Activated naive CD4-positive, alpha-beta T cell treated with anti-CD3 and anti-CD28 coated beads, Interleukin-2, amount 10 ng/mL, durations not matched to agents 7 days and 5 days (primary cell): ENCODE data around the gene LRRK1.

Experiments
- CTCF ChIA-PET: fragments of 350-600 bp; sonication (Branson Sonifier 250); formaldehyde crosslinking; loops from one replicate; lab custom pipeline; 2021; ENCODE audit warnings: antibody characterized with exemption; lab: Charles Lee
- DNase-seq: peaks from one replicate; pipeline ENCODE4 v3.0.0-alpha.2; 2020
- H3K27ac Mint-ChIP-seq: one replicate; pipeline ENCODE4 v1.8.0; 2021; ENCODE audit warnings: mild to moderate bottlenecking, moderate library complexity, mixed read lengths
- H3K27me3 Mint-ChIP-seq: one replicate; pipeline ENCODE4 v1.8.0; 2021; ENCODE audit warnings: mild to moderate bottlenecking, mixed read lengths
- H3K36me3 Mint-ChIP-seq: one replicate; pipeline ENCODE4 v1.8.0; 2021; ENCODE audit warnings: mixed read lengths
- H3K4me1 Mint-ChIP-seq: one replicate; pipeline ENCODE4 v1.8.0; 2021; ENCODE audit warnings: mixed read lengths
- H3K4me3 Mint-ChIP-seq: one replicate; pipeline ENCODE4 v1.8.0; 2021; ENCODE audit warnings: mild to moderate bottlenecking, moderate library complexity, mixed read lengths
- H3K9me3 Mint-ChIP-seq: one replicate; pipeline ENCODE4 v1.8.0; 2021; ENCODE audit warnings: mixed read lengths

The LRRK1 gene

DNA sequence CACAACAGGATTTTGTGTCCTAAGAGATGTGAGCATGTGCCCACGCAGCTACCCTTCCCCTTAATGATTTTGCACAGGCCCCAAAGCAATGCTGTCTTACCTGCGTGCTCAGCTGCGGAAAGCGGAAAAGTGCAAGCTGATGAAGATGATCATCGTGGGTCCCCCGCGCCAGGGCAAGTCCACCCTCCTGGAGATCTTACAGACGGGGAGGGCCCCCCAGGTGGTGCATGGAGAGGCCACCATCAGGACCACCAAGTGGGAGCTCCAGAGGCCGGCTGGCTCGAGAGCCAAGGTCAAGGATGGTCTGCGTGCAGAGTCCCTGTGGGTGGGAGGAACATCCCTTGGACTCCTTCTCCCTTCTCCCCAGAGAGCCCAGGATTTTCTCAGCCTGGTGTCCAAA, 103.1 kb downstream of the LRRK1 start:
- no peak overlapping the region for H3K27ac Mint-ChIP-seq

DNA sequence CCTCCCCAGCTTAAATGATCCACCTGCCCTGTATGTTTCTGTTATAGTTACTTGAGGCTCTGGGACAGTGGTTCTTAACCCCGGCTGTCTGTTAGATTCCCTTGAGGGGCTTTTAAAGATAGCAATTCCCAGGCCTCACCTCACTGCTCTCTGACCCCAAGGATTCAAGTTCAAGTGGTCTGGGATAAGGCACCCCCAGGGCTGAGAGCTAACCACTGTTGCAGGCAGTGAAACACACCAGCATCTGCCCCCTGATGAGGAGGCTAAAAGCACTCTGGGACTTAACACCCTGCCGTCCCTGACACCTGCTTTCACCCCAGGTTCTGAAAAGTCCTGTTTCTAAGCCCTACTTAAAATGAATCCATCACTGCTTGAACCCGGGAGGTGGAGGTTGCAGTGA, 103.7 kb downstream of the LRRK1 start:
- H3K36me3 Mint-ChIP-seq: no peaks in the 10 kb centered on the region
- H3K9me3 Mint-ChIP-seq: no peaks in the 10 kb centered on the region
- DNase-seq: no peak
- H3K4me1 Mint-ChIP-seq: no peaks in the 10 kb centered on the region
- H3K4me3 Mint-ChIP-seq: no peak overlapping the region
- peaks cover 14% of the 10 kb centered on the region for H3K27me3 Mint-ChIP-seq
- no peak overlapping the region for H3K27ac Mint-ChIP-seq
- CTCF ChIA-PET: interaction anchor here (1.6 to 6.2 kb wide), 4 partner anchors 9 to 248 kb away, joined by 3 to 51 read pairs (median 9); no protein-coding TSS in a partner anchor

More for the DNA sequence above, 103.1 kb downstream of the LRRK1 start:
- no peaks in the 10 kb centered on the region for H3K9me3 Mint-ChIP-seq
- H3K27me3 Mint-ChIP-seq: peaks cover 12% of the 10 kb centered on the region
- H3K4me3 Mint-ChIP-seq: no peak overlapping the region
- DNase-seq: no peak
- CTCF ChIA-PET: interaction anchor here (1.6 to 6.2 kb wide), 4 partner anchors 8 to 248 kb away, joined by 3 to 51 read pairs (median 9); no protein-coding TSS in a partner anchor
- no peaks in the 10 kb centered on the region for H3K36me3 Mint-ChIP-seq
- H3K4me1 Mint-ChIP-seq: no peaks in the 10 kb centered on the region

- no peak overlapping the region for H3K4me3 Mint-ChIP-seq
These were observed 104.4 kb downstream of the LRRK1 start for GRCh38 chr15:101023501-101024072.

GRCh38 chr15:101024073-101024695, 105.0 kb downstream of the LRRK1 start:
- Mint-ChIP-seq H3K4me1 (no peaks in the 10 kb centered on the region), H3K9me3 (no peaks in the 10 kb centered on the region), H3K4me3 (no peak overlapping the region), H3K36me3 (no peaks in the 10 kb centered on the region), H3K27me3 (peaks cover 16% of the 10 kb centered on the region), H3K27ac (no peak overlapping the region)
- no peak for DNase-seq
- CTCF ChIA-PET: interaction anchor here (1.1 to 6.2 kb wide), 5 partner anchors 10 to 246 kb away, joined by 3 to 51 read pairs (median 5); no protein-coding TSS in a partner anchor

More at GRCh38 chr15:101023501-101024072, 104.4 kb downstream of the LRRK1 start:
- Mint-ChIP-seq H3K4me1 (no peaks in the 10 kb centered on the region), H3K27ac (no peak overlapping the region), H3K9me3 (no peaks in the 10 kb centered on the region), H3K27me3 (peaks cover 11% of the 10 kb centered on the region), H3K36me3 (no peaks in the 10 kb centered on the region)
- no peak for DNase-seq
- CTCF ChIA-PET: interaction anchor here (1.1 to 6.2 kb wide), 5 partner anchors 9 to 247 kb away, joined by 3 to 51 read pairs (median 5); no protein-coding TSS in a partner anchor

GRCh38 chr15:101024706-101025500, 105.7 kb downstream of the LRRK1 start:
- Mint-ChIP-seq H3K36me3 (no peaks in the 10 kb centered on the region), H3K4me1 (no peaks in the 10 kb centered on the region), H3K27me3 (peaks cover 16% of the 10 kb centered on the region), H3K9me3 (no peaks in the 10 kb centered on the region), H3K4me3 (no peak overlapping the region), H3K27ac (no peak overlapping the region)
- DNase-seq: no peak
- CTCF ChIA-PET: interaction anchor here (2.6 kb wide), 1 partner anchor 233 kb away, joined by 13 read pairs; no protein-coding TSS in a partner anchor

GRCh38 chr15:101025501-101025885, 106.3 kb downstream of the LRRK1 start:
- no peaks in the 10 kb centered on the region for H3K4me1 Mint-ChIP-seq
- DNase-seq: no peak
- peaks cover 20% of the 10 kb centered on the region for H3K27me3 Mint-ChIP-seq
- no peaks in the 10 kb centered on the region for H3K36me3 Mint-ChIP-seq
- H3K27ac Mint-ChIP-seq: no peak overlapping the region
- no peak overlapping the region for H3K4me3 Mint-ChIP-seq
- CTCF ChIA-PET: no interaction called here
- no peaks in the 10 kb centered on the region for H3K9me3 Mint-ChIP-seq

DNA sequence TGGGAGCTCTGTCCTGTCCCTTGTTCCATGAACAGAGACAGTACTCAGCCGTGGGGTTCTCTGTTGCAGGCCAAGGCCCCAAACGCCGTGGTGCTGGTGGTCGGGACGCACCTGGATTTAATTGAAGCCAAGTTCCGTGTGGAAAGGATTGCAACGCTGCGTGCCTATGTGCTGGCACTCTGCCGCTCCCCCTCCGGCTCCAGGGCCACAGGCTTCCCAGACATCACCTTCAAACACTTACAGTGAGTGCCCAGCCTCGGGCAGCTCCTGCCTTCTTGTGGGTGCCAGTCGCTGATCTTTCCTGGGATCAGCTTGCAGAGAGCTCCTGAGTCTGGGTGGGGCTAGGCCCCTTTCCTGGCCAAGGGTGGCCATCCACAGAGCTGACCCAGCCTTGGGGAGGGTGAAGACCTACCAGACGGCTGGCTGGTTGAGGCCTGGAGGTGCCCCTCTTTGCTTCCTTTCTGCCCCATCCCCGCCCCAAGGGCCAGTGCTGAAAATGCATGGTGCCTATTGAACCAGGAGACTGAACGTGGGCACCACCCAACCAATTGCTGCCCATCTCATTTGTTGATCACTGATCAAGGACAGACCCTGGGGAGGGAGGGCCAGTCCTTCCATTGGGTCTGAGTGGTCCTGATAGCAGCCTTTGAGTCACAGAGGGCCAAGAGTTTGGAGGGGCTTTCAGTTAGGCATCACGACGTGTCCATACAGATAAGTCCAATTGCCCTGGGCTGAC, 106.9 kb downstream of the LRRK1 start:
- H3K9me3 Mint-ChIP-seq: no peaks in the 10 kb centered on the region
- H3K4me3 Mint-ChIP-seq: no peak overlapping the region
- peaks cover 20% of the 10 kb centered on the region for H3K27me3 Mint-ChIP-seq
- no peaks in the 10 kb centered on the region for H3K36me3 Mint-ChIP-seq
- CTCF ChIA-PET: no interaction called here
- DNase-seq: no peak
- no peak overlapping the region for H3K27ac Mint-ChIP-seq
- no peaks in the 10 kb centered on the region for H3K4me1 Mint-ChIP-seq

DNA sequence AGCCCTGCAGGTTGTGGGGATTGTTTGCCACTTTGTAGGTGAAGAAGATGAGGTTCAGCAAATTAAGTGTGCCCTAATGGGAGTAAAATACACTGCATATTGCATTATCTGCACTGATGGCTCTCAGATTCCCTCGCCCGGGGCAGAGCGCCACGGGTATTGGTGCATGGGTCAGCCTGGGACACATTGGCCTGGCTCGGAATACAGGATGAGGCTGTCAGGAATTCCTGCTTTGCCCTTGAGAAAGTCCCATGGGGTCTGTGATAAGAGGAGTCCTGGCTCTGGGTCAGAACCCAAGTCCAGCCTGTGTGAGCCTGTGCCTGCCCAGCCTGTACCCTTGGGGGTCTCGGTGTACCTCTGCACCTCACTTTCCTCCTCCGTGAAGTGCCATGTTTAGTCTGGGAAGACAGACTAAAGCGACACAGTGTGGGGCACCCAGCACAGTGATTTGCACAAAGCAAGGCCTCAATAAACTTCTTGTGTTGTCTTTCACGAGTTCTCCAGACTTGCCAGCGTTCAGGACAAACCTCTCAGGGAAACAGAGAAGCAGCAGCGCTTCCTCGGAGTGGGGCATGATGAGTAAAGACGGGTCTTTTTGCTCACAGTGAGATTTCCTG, 107.6 kb downstream of the LRRK1 start:
- CTCF ChIA-PET: no interaction called here
- H3K36me3 Mint-ChIP-seq: no peaks in the 10 kb centered on the region
- no peaks in the 10 kb centered on the region for H3K9me3 Mint-ChIP-seq
- no peak overlapping the region for H3K4me3 Mint-ChIP-seq
- H3K4me1 Mint-ChIP-seq: no peaks in the 10 kb centered on the region
- peaks cover 20% of the 10 kb centered on the region for H3K27me3 Mint-ChIP-seq
- no peak for DNase-seq
- no peak overlapping the region for H3K27ac Mint-ChIP-seq

DNA sequence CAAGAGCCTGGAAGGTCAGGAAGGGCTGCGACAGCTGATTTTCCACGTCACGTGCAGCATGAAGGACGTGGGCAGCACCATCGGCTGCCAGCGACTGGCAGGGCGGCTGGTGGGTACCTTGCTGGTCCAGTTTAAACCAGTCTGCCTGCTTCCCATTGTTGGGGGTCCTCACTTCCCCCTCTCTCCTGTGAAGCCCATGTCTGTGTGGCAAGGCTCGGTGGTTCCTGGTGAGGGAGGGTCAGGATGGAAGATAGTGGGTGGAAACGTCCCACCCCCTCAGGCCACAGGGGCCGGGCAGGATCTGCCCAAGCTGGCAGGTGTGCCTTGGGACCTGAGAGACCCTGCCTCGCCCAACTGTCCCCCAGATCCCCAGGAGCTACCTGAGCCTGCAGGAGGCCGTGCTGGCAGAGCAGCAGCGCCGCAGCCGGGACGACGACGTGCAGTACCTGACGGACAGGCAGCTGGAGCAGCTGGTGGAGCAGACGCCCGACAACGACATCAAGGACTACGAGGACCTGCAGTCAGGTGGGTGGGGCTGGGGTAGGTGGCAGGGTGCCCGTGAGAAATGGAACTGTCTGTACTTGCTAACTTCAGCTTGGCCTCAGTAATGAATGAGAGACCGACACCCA, 108.2 kb downstream of the LRRK1 start:
- no peaks in the 10 kb centered on the region for H3K36me3 Mint-ChIP-seq
- CTCF ChIA-PET: no interaction called here
- no peak overlapping the region for H3K4me3 Mint-ChIP-seq
- no peaks in the 10 kb centered on the region for H3K4me1 Mint-ChIP-seq
- H3K9me3 Mint-ChIP-seq: no peaks in the 10 kb centered on the region
- peaks cover 20% of the 10 kb centered on the region for H3K27me3 Mint-ChIP-seq
- DNase-seq: no peak
- no peak overlapping the region for H3K27ac Mint-ChIP-seq

DNA sequence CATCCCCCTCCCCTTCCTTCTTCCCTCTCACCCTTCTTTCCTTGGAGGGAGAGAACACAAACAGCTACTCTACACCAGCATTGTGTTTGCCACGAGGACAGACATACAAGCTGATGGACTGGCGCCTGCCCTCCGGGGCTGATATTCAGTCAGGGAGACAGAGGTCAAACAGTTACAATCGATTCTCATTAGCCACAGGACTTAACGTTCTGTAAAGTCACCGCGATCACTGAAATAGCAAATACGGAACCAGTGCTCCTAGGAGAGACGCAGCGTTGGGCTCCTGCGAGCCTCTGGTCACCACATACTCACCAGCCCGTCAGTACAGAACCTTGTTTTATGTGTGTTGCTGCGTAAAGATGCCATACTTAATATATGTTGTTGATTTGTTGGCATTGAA, 108.8 kb downstream of the LRRK1 start:
- Mint-ChIP-seq H3K4me1 (no peaks in the 10 kb centered on the region), H3K36me3 (no peaks in the 10 kb centered on the region), H3K4me3 (no peak overlapping the region), H3K27me3 (peaks cover 19% of the 10 kb centered on the region), H3K27ac (no peak overlapping the region), H3K9me3 (no peaks in the 10 kb centered on the region)
- no peak for DNase-seq
- CTCF ChIA-PET: no interaction called here

DNA sequence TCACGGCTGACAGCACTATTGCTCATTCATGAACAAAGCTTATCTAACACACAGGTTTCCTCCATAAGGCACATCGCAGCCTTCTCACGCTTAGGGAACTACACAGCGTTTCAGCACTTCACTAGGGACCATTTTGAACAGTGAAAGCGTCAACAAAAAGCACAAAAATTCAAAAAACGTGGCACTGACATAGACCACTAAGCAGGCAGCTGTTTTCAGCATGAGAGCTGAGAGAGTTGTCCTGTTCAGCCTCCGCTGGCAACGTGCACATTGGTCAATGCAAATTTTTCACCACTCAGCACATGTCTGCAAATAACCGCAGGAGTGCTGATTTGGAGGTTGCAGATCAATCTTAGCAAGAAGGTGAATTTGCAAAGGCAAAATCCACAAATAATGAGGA, 109.2 kb downstream of the LRRK1 start:
- Mint-ChIP-seq H3K4me3 (no peak overlapping the region), H3K36me3 (no peaks in the 10 kb centered on the region), H3K27me3 (peaks cover 15% of the 10 kb centered on the region), H3K9me3 (no peaks in the 10 kb centered on the region), H3K27ac (no peak overlapping the region), H3K4me1 (no peaks in the 10 kb centered on the region)
- CTCF ChIA-PET: no interaction called here
- DNase-seq: no peak

- Mint-ChIP-seq H3K36me3 (no peaks in the 10 kb centered on the region), H3K4me3 (no peak overlapping the region), H3K27me3 (peaks cover 16% of the 10 kb centered on the region), H3K27ac (no peak overlapping the region), H3K4me1 (no peaks in the 10 kb centered on the region), H3K9me3 (no peaks in the 10 kb centered on the region)
- CTCF ChIA-PET: no interaction called here
- DNase-seq: no peak
These were observed 109.7 kb downstream of the LRRK1 start for GRCh38 chr15:101028772-101029438.
